H1 (cell line): ENCODE results near the gene NSFL1C. TPM values are rescaled to one million over a fixed set of nuclear protein-coding genes. Genes with fewer than 3 reads are reported as not detected.

ENCODE experiments used
- CTCF ChIA-PET: fragments of 300-600 bp; sonication (Branson Sonifier 250); formaldehyde crosslinking; loops from one replicate; lab custom pipeline; 2021; ENCODE audit not compliant: partially characterized antibody; lab: Charles Lee
- POLR2A ChIA-PET: fragments of 300-600 bp; sonication (Branson Sonifier 250); formaldehyde crosslinking; loops from one replicate; lab custom pipeline; 2021; ENCODE audit warnings: inconsistent platforms; ENCODE audit not compliant: partially characterized antibody; lab: Charles Lee
- DNase-seq, 2 experiments: peaks; one replicate each; pipeline versions ENCODE4 v3.0.0 to v3.0.0-alpha.2; 2010 to 2022; ENCODE audit warnings: low spot score in 2 of 2, low read depth in 1 of 2, mixed read lengths in 1 of 2
- FAIRE-seq: peaks from 2 replicates; lab custom pipeline; 2011; peaks lifted over from hg19 to GRCh38; lab: Jason Lieb, UNC
- H2AFZ ChIP-seq: 2 replicates; pipeline ENCODE4 v1.8.1; 2012; ENCODE audit warnings: low read length, inconsistent platforms
- H2AK5ac ChIP-seq: 2 replicates; pipeline ENCODE4 v1.6.1; 2013; ENCODE audit warnings: low read depth, low read length
- H2BK120ac ChIP-seq: replicated peaks from 2 replicates; pipeline ENCODE3; 2013; ENCODE audit warnings: low read depth, low read length, inconsistent platforms
- H2BK12ac ChIP-seq: 2 replicates; pipeline ENCODE4 v1.6.1; 2013; ENCODE audit warnings: low read depth, low read length
- H2BK15ac ChIP-seq: 2 replicates; pipeline ENCODE4 v1.6.1; 2013; ENCODE audit warnings: low read length
- H2BK20ac ChIP-seq: 2 replicates; pipeline ENCODE4 v1.6.1; 2013; ENCODE audit warnings: low read length
- H2BK5ac ChIP-seq: 2 replicates; pipeline ENCODE4 v1.6.1; 2013; ENCODE audit warnings: low read depth, low read length
- H3K14ac ChIP-seq: 2 replicates; pipeline ENCODE4 v1.6.1; 2013; ENCODE audit warnings: inconsistent platforms; ENCODE audit not compliant: insufficient read length
- H3K18ac ChIP-seq: 2 replicates; pipeline ENCODE4 v1.6.1; 2013; ENCODE audit warnings: low read length; ENCODE audit errors: extremely low read depth
- H3K23ac ChIP-seq: 2 replicates; pipeline ENCODE4 v1.6.1; 2013; ENCODE audit warnings: inconsistent platforms; ENCODE audit not compliant: insufficient read length
- H3K23me2 ChIP-seq: 2 replicates; pipeline ENCODE4 v1.6.1; 2013; ENCODE audit warnings: low read depth, low read length
- H3K27ac ChIP-seq: 2 replicates; pipeline ENCODE4 v1.6.1; 2011; ENCODE audit warnings: low read depth, low read length, inconsistent platforms
- H3K27me3 ChIP-seq, 4 experiments: replicated peaks in 1 of 4; 1 replicate in 1 of 4; 2 replicates in 3 of 4; pipeline versions ENCODE4 v1.6.1 to v1.8.1; 2011 to 2013; ENCODE audit warnings: low read length in 3 of 4, mild to moderate bottlenecking in 3 of 4, inconsistent platforms in 2 of 4, mixed read lengths in 2 of 4, moderate library complexity in 1 of 4; ENCODE audit not compliant: control insufficient read depth in 3 of 4, insufficient read depth in 3 of 4; ENCODE audit errors: extremely low read depth in 1 of 4
- H3K36me3 ChIP-seq, 4 experiments: 2 replicates each; pipeline versions ENCODE4 v1.6.1 to v1.8.1; 2011 to 2013; ENCODE audit warnings: mild to moderate bottlenecking in 4 of 4, low read length in 3 of 4, moderate library complexity in 2 of 4, control low read depth in 1 of 4, inconsistent platforms in 1 of 4; ENCODE audit not compliant: insufficient read depth in 4 of 4, control insufficient read depth in 2 of 4
- H3K4ac ChIP-seq: replicated peaks from 2 replicates; pipeline ENCODE3; 2013; ENCODE audit warnings: low read length, low read depth, mixed read lengths, inconsistent platforms; ENCODE audit not compliant: insufficient read length
- H3K4me1 ChIP-seq, 4 experiments: replicated peaks in 1 of 4; 1 replicate in 1 of 4; 2 replicates in 3 of 4; pipeline versions ENCODE4 v1.6.1 to v1.8.1; 2011 to 2013; ENCODE audit warnings: low read length in 3 of 4, inconsistent platforms in 2 of 4, mixed read lengths in 1 of 4; ENCODE audit not compliant: insufficient read depth in 4 of 4, control insufficient read depth in 3 of 4
- H3K4me2 ChIP-seq, 2 experiments: 2 replicates each; pipeline versions ENCODE4 v1.6.1 to v1.8.1; 2011 to 2013; ENCODE audit warnings: low read depth in 2 of 2, low read length in 2 of 2, control low read depth in 1 of 2, inconsistent platforms in 1 of 2, mild to moderate bottlenecking in 1 of 2; ENCODE audit not compliant: insufficient read depth in 1 of 2
- H3K4me3 ChIP-seq, 4 experiments: fragments of 200-600, 300-600 bp in 1 of 4; sonication (generic), shearing (Covaris generic), sonication (Bioruptor Twin) in 1 of 4; 2 replicates each; pipeline versions ENCODE4 v1.5.1 to v1.8.1; 2011 to 2016; ENCODE audit warnings: low read length in 4 of 4, low read depth in 3 of 4, control low read depth in 2 of 4, inconsistent platforms in 2 of 4, mild to moderate bottlenecking in 2 of 4, mixed read lengths in 1 of 4, moderate library complexity in 1 of 4; ENCODE audit not compliant: insufficient read depth in 2 of 4; ENCODE audit errors: extremely low read depth in 1 of 4
- H3K56ac ChIP-seq: replicated peaks from 2 replicates; pipeline ENCODE3; 2013; ENCODE audit warnings: low read depth, mild to moderate bottlenecking, mixed read lengths, low read length, inconsistent platforms; ENCODE audit not compliant: insufficient read length
- H3K79me1 ChIP-seq: 2 replicates; pipeline ENCODE4 v1.6.1; 2013; ENCODE audit warnings: low read depth, low read length, control low read depth
- H3K79me2 ChIP-seq, 2 experiments: 2 replicates each; pipeline versions ENCODE4 v1.6.1 to v1.8.1; 2012 to 2013; ENCODE audit warnings: low read length in 2 of 2, mild to moderate bottlenecking in 2 of 2, inconsistent platforms in 1 of 2; ENCODE audit not compliant: insufficient read depth in 2 of 2, control insufficient read depth in 1 of 2
- H3K9ac ChIP-seq, 4 experiments: replicated peaks in 1 of 4; 1 replicate in 1 of 4; 2 replicates in 3 of 4; pipeline versions ENCODE4 v1.6.1 to v1.8.1; 2011 to 2013; ENCODE audit warnings: low read depth in 3 of 4, low read length in 3 of 4, control low read depth in 2 of 4, mild to moderate bottlenecking in 2 of 4, moderate library complexity in 2 of 4, inconsistent platforms in 1 of 4; ENCODE audit errors: extremely low read depth in 1 of 4
- H3K9me3 ChIP-seq, 2 experiments: 2 replicates each; pipeline versions ENCODE4 v1.6.1 to v1.8.1; 2012 to 2013; ENCODE audit warnings: mild to moderate bottlenecking in 2 of 2, moderate library complexity in 2 of 2, control low read depth in 1 of 2, inconsistent platforms in 1 of 2, low read depth in 1 of 2, low read length in 1 of 2, mixed read lengths in 1 of 2; ENCODE audit not compliant: insufficient read depth in 2 of 2
- H4K20me1 ChIP-seq, 2 experiments: replicated peaks in 1 of 2; 2 replicates each; pipeline versions ENCODE3 to v1.8.1; 2011 to 2013; ENCODE audit warnings: inconsistent platforms in 2 of 2, low read length in 2 of 2, mild to moderate bottlenecking in 1 of 2; ENCODE audit not compliant: insufficient read depth in 2 of 2, control insufficient read depth in 1 of 2
- H4K5ac ChIP-seq: 2 replicates; pipeline ENCODE4 v1.6.1; 2013; ENCODE audit warnings: low read length, low read depth, mixed read lengths, inconsistent platforms; ENCODE audit not compliant: insufficient read length
- H4K8ac ChIP-seq: 2 replicates; pipeline ENCODE4 v1.8.0; 2013; ENCODE audit warnings: mild to moderate bottlenecking, moderate library complexity, low read length, inconsistent platforms; ENCODE audit not compliant: insufficient read depth; ENCODE audit errors: extremely low read depth
- H4K91ac ChIP-seq: replicated peaks from 2 replicates; pipeline ENCODE3; 2013; ENCODE audit warnings: low read length, mixed read lengths, inconsistent platforms; ENCODE audit not compliant: insufficient read length
- ATF2 ChIP-seq: IDR thresholded peaks from 2 replicates; pipeline ENCODE4 v1.6.1; 2012; ENCODE audit warnings: low read length, inconsistent platforms
- ATF3 ChIP-seq: IDR thresholded peaks from 2 replicates; pipeline ENCODE4 v1.6.1; 2011; ENCODE audit warnings: low read depth, mild to moderate bottlenecking, low read length; ENCODE audit not compliant: insufficient read depth
- HDAC6 ChIP-seq: IDR thresholded peaks from one replicate; pipeline ENCODE4 v1.7.1; 2012; ENCODE audit warnings: low read depth, mild to moderate bottlenecking, inconsistent platforms, low read length, moderate library complexity
- NANOG ChIP-seq: IDR thresholded peaks from 2 replicates; pipeline ENCODE4 v1.6.1; 2011; ENCODE audit warnings: low read length, low read depth, mild to moderate bottlenecking, inconsistent platforms; ENCODE audit not compliant: insufficient read depth, poor library complexity, severe bottlenecking
- POLR2A ChIP-seq, 2 experiments: IDR thresholded peaks; 1 replicate in 1 of 2; 2 replicates in 1 of 2; pipeline ENCODE4 v1.6.1; 2011; ENCODE audit warnings: low read depth in 2 of 2, low read length in 2 of 2, mild to moderate bottlenecking in 2 of 2; ENCODE audit errors: control extremely low read depth in 1 of 2
- RAD21 ChIP-seq, 2 experiments: IDR thresholded peaks in 1 of 2; conservative IDR thresholded peaks in 1 of 2; 2 replicates each; pipeline ENCODE4 v1.6.1; 2011; ENCODE audit warnings: low read depth in 2 of 2, low read length in 2 of 2, improper control_type of control experiment in 1 of 2, inconsistent platforms in 1 of 2, mild to moderate bottlenecking in 1 of 2, moderate library complexity in 1 of 2
- RNF2 ChIP-seq: fragments of 200-900, 300-1000 bp; sonication (generic); IDR thresholded peaks from 2 replicates; pipeline ENCODE4 v1.7.1; 2016; ENCODE audit warnings: borderline replicate concordance, low read depth, mild to moderate bottlenecking, antibody characterized with exemption, low read length; ENCODE audit not compliant: poor library complexity, severe bottlenecking; ENCODE audit errors: missing control alignments
- RXRA ChIP-seq: IDR thresholded peaks from 2 replicates; pipeline ENCODE4 v1.6.1; 2011; ENCODE audit warnings: low read depth, mild to moderate bottlenecking, low read length, moderate library complexity; ENCODE audit not compliant: insufficient read depth
- SIN3A ChIP-seq, 2 experiments: IDR thresholded peaks in 1 of 2; conservative IDR thresholded peaks in 1 of 2; 2 replicates each; pipeline ENCODE4 v1.6.1; 2011 to 2012; ENCODE audit warnings: low read length in 2 of 2, improper control_type of control experiment in 1 of 2, low read depth in 1 of 2, mild to moderate bottlenecking in 1 of 2
- ZNF274 ChIP-seq: IDR thresholded peaks from 2 replicates; pipeline ENCODE4 v1.7.0; 2012; ENCODE audit warnings: low read length, borderline replicate concordance; ENCODE audit errors: extremely low read depth
- WGBS, 2 experiments: shearing (Covaris generic) in 1 of 2; methylation state at CpG; one replicate each; pipeline versions ENCODE4 v1.1.6 to v1.1.7; 2013 to 2015; ENCODE audit warnings: low lambda C conversion rate in 2 of 2, mixed read lengths in 2 of 2, inconsistent platforms in 1 of 2, low coverage in 1 of 2, missing lambda C conversion rate in 1 of 2; ENCODE audit not compliant: insufficient replicate concordance in 2 of 2, insufficient coverage in 1 of 2, insufficient read length in 1 of 2; ENCODE audit errors: extremely low coverage in 1 of 2, missing lambda C conversion rate in 1 of 2; 5-methylcytosine and 5-hydroxymethylcytosine counted together
- polyA plus RNA-seq, 7 experiments: library from polyadenylated mRNA; depleted of rRNA in 3 of 7; stranded (reverse) in 5 of 7; unstranded in 2 of 7; fragments of >200 nt in 5 of 7; fragments of 200-250 nt in 2 of 7; gene quantifications; 1 replicate in 5 of 7; 2 replicates in 1 of 7; 4 replicates in 1 of 7; pipeline versions ENCODE4 v1.2.1 to v1.2.3, GENCODE V29; 2011 to 2013; ENCODE audit warnings: missing spikeins in 2 of 7, mixed read lengths in 2 of 7
- total RNA-seq: library from RNA; stranded (reverse); fragmentation: NEBNext Ultra II Directional; extraction: Animal tissue kit (Norgen Biotek cat#: 25700); gene quantifications from 2 replicates; pipeline ENCODE4 v1.2.1, GENCODE V29; 2021

NSFL1C gene
- total and polyA plus RNA-seq, 2 of the 8 experiments (the other 6 are each of a cell fraction or from before 2014, with no cell fraction given) = 21.6 to 98.0 TPM

- no peak overlapping the region for H2BK15ac ChIP-seq
- H3K4ac ChIP-seq = no peak overlapping the region
- H3K9ac ChIP-seq = no peak overlapping the region
- H3K18ac ChIP-seq = no peak overlapping the region
- H2BK5ac ChIP-seq = no peak overlapping the region
- H3K56ac ChIP-seq = no peak overlapping the region
- H3K14ac ChIP-seq = no peak overlapping the region
- no peak overlapping the region for H3K27ac ChIP-seq
- no peaks in the 10 kb centered on the region for H3K79me1 ChIP-seq
- CTCF ChIA-PET = interaction anchor here (0.9 to 5.1 kb wide), 10 partner anchors 16 to 162 kb away, joined by 3 to 42 read pairs (median 3); no protein-coding TSS in a partner anchor
- H2BK120ac ChIP-seq = no peak overlapping the region
- POLR2A ChIA-PET = no interaction called here
- H3K4me1 ChIP-seq = 0 out of 7 replicates have a peak, but pooled peaks cover 0 to 3% (median 0%) of the 10 kb centered on the region in 4 experiments
- no peak overlapping the region for H2BK20ac ChIP-seq
- no peak overlapping the region for H3K4me2 ChIP-seq
- DNase-seq (no peak), FAIRE-seq (no peak)
- no peak overlapping the region for H4K91ac ChIP-seq
- H3K79me2 ChIP-seq = no peaks in the 10 kb centered on the region
- no peaks in the 10 kb centered on the region for H4K20me1 ChIP-seq
- H4K8ac ChIP-seq = no peak overlapping the region
- H2BK12ac ChIP-seq = no peak overlapping the region
- H3K9me3 ChIP-seq = no peaks in the 10 kb centered on the region
- H2AK5ac ChIP-seq = no peak overlapping the region
- no peak overlapping the region for H4K5ac ChIP-seq
- no peak overlapping the region for H3K23ac ChIP-seq
- H3K23me2 ChIP-seq = no peaks in the 10 kb centered on the region
- H3K27me3 ChIP-seq = no peaks in the 10 kb centered on the region
- no peaks in the 10 kb centered on the region for H3K36me3 ChIP-seq
- WGBS, 2 experiments = 94% methylated on average over 8 of the region's 8 CpGs; no CpG with 5 or more reads in 1 of the 2 experiments
- H2AFZ ChIP-seq = no peak overlapping the region
- H3K4me3 ChIP-seq = no peak overlapping the region
- TF ChIP-seq NANOG (no peak), POLR2A (IDR thresholded peaks at IDR 0.05; ENCODE audit: control extremely low read depth in 1 of 2, low read depth in 2 of 2, low read length in 2 of 2) (no peak), RAD21 (IDR thresholded peaks at IDR 0.05 in 1 of 2, conservative IDR thresholded peaks at IDR 0.05 in 1 of 2; ENCODE audit: low read depth in 2 of 2, low read length in 2 of 2) (no peak), ATF3 (no peak), RNF2 (no peak), HDAC6 (no peak), SIN3A (conservative IDR thresholded peaks at IDR 0.05 in 1 of 2, IDR thresholded peaks at IDR 0.05 in 1 of 2; ENCODE audit: low read depth in 1 of 2, low read length in 2 of 2) (no peak), ZNF274 (no peak), ATF2 (no peak), RXRA (no peak)
Measured at GRCh38 chr20:1474325-1474724, 7.7 kb upstream of the NSFL1C start.
